ENCODE data around the gene SRGAP3.

SRGAP3 gene

GRCh38 chr3:9137676-9138075, 111.8 kb downstream of the SRGAP3 start:
- no peak for DNase-seq

GRCh38 chr3:9136746-9137465, 112.5 kb downstream of the SRGAP3 start:
- no peak for DNase-seq

- no peak for DNase-seq
These were observed 113.4 kb downstream of the SRGAP3 start for GRCh38 chr3:9135930-9136525.

- DNase-seq = no peak
These were observed 113.9 kb downstream of the SRGAP3 start for GRCh38 chr3:9135526-9135925.

- DNase-seq = no peak
These were observed 115.8 kb downstream of the SRGAP3 start for GRCh38 chr3:9133656-9134055.

- no peak for DNase-seq
These were observed 118.8 kb downstream of the SRGAP3 start for GRCh38 chr3:9130345-9131305.

GRCh38 chr3:9129365-9129764, 120.1 kb downstream of the SRGAP3 start:
- DNase-seq = no peak

GRCh38 chr3:9125278-9125951, 124.0 kb downstream of the SRGAP3 start:
- no peak for DNase-seq

GRCh38 chr3:9124730-9125129, 124.7 kb downstream of the SRGAP3 start:
- no peak for DNase-seq

- DNase-seq = no peak
These were observed 125.6 kb downstream of the SRGAP3 start for GRCh38 chr3:9123840-9124239.

GRCh38 chr3:9122732-9123364, 126.6 kb downstream of the SRGAP3 start:
- DNase-seq = no peak

GRCh38 chr3:9121366-9122001, 128.0 kb downstream of the SRGAP3 start:
- no peak for DNase-seq

GRCh38 chr3:9119331-9119730, 130.1 kb downstream of the SRGAP3 start:
- DNase-seq = no peak

- no peak for DNase-seq
These were observed 131.2 kb downstream of the SRGAP3 start for GRCh38 chr3:9118222-9118621.

GRCh38 chr3:9117220-9117619, 132.2 kb downstream of the SRGAP3 start:
- DNase-seq = no peak

GRCh38 chr3:9116336-9116735, 133.1 kb downstream of the SRGAP3 start:
- DNase-seq = no peak

GRCh38 chr3:9115336-9115735, 134.1 kb downstream of the SRGAP3 start:
- no peak for DNase-seq

GRCh38 chr3:9113040-9113439, 136.4 kb downstream of the SRGAP3 start:
- no peak for DNase-seq

- no peak for DNase-seq
These were observed 137.6 kb downstream of the SRGAP3 start for GRCh38 chr3:9111866-9112265.

- DNase-seq = no peak
These were observed 138.0 kb downstream of the SRGAP3 start for GRCh38 chr3:9111417-9111816.

- DNase-seq = no peak
These were observed 138.6 kb downstream of the SRGAP3 start for GRCh38 chr3:9110802-9111201.

- DNase-seq = no peak
These were observed 139.1 kb downstream of the SRGAP3 start for GRCh38 chr3:9110316-9110715.
